Heart left ventricle (tissue), 13 donors: ENCODE results near the gene CD209.

ENCODE experiments used
- POLR2A ChIP-seq, 2 donors: fragments of 450-650 bp; IDR thresholded peaks; one replicate each; pipeline ENCODE4 v1.6.1; 2017; ENCODE audit warnings: antibody characterized with exemption in 2 of 2, mild to moderate bottlenecking in 2 of 2, moderate library complexity in 2 of 2
- TF ChIP-seq, protein P1 (sequence below), 12 donors: fragments of 200-600 bp; sonication (generic) in 4 of 12; IDR thresholded peaks; one replicate each; pipeline versions ENCODE4 v1.5.0 to v1.8.0; 2018 to 2022; ENCODE audit warnings: antibody characterized with exemption in 12 of 12, mild to moderate bottlenecking in 5 of 12
- donor health status: ischemic (EF 13 %, LVEDD 7.1; RV severe dilation, severe dysfunction).
- donor health status: DM: no; HTN: yes; CAD: no.
- donor health status: DM: no; HTN: no; CAD: no.
- donor health status: ischemic (EF 25% LVEDD 6.9; RV normal size, moderate dysfunction).
- donor health status: ischemic (EF 25% LVEDD 5.7; RV mildly dilated, moderate dysfunction).
- donor health status: ischemic (EF 35%, LVEDD 5.7; RV mildly dilated, moderate dysfunction).
- donor health status: nonischemic (EF 11% LVEDD 7.7; RV severe dilation, severe dysfunction).
- donor health status: DM: yes; HTN: yes; CAD: no.
- donor health status: PGD.
- donor health status: ischemic (EF 29% LVEDD 5.4; RV normal size, mild dysfunction).
- donor health status: nonischemic (EF 23%, LVEDD 6.1; RV moderate dilation, normal function).

DNA sequence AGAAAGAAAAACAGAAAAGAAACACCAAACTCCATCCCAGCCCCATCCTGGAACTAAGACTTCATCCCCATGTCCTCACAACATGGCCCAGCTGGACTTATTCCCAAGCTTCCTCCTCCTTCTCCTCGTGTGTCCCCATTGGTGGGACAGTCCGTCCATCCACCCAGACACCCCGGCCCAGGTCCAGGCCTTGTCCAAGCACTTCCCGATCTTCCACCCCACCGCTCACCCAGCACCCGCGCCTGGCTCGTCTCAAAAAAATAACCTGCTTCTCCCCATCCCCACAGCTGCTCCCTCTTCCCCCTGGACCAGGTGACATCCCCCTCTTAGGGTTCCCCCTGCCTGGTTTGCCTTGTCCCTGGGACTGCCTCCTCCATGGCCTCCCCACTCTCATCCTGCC is 44.0 kb downstream of the CD209 start:
- TF ChIP-seq, protein P1, sequence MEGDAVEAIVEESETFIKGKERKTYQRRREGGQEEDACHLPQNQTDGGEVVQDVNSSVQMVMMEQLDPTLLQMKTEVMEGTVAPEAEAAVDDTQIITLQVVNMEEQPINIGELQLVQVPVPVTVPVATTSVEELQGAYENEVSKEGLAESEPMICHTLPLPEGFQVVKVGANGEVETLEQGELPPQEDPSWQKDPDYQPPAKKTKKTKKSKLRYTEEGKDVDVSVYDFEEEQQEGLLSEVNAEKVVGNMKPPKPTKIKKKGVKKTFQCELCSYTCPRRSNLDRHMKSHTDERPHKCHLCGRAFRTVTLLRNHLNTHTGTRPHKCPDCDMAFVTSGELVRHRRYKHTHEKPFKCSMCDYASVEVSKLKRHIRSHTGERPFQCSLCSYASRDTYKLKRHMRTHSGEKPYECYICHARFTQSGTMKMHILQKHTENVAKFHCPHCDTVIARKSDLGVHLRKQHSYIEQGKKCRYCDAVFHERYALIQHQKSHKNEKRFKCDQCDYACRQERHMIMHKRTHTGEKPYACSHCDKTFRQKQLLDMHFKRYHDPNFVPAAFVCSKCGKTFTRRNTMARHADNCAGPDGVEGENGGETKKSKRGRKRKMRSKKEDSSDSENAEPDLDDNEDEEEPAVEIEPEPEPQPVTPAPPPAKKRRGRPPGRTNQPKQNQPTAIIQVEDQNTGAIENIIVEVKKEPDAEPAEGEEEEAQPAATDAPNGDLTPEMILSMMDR (IDR thresholded peaks at IDR 0.05): no peak
- no peak for TF ChIP-seq POLR2A (IDR thresholded peaks at IDR 0.05)
